Measurements from ENCODE around the gene CST3.
"Not testable (repeated sequence)": the region's sequence is repeated elsewhere in the genome, so short reads cannot be mapped to it uniquely, and the experiment has no call there.

CST3 gene, protein sequence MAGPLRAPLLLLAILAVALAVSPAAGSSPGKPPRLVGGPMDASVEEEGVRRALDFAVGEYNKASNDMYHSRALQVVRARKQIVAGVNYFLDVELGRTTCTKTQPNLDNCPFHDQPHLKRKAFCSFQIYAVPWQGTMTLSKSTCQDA

DNA sequence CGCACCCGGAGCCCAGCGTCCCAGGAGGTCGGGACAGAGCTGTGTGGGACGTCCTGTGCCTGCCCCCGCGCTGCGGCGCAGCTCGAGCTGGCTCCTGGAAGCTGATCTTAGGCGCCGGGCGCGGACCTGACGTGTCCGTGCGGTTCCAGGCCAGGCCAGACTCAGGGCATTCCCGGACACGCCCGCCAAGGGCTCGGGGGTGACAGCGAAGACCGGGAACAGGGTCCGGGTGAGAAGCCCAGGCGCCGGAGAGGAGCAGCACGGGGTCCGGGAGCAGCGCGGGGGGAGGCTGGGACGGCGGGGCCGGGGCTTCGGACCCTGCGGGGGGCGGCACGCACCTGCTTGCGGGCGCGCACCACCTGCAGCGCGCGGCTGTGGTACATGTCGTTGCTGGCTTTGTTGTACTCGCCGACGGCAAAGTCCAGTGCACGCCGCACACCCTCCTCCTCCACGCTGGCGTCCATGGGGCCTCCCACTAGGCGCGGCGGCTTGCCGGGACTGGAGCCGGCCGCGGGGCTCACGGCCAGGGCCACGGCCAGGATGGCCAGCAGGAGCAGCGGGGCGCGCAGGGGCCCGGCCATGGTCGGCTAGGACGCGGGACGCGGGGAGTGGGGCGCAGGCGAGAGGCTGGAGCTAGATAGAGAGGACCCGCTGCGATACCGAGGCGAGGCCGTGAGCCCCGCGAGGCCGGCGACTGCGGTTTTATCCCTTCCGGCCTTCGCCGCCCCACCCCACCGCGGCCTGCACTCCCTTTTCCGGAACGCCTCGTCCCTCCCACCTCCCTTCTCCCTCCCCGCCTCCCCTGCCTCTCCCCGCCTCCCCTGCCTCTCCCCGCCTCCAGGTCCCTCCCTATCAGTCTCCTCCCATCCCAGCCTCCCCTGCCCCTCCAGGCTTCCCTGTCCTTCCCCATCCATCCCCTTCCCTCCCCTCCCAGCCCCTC is at the start of gene CST3:
Gene CST3 (minus strand): TSS at position 674 of the 940 bp plus-strand sequence. CDS start 93 bp downstream, at position 581.
- no peak for DNase-seq

DNA sequence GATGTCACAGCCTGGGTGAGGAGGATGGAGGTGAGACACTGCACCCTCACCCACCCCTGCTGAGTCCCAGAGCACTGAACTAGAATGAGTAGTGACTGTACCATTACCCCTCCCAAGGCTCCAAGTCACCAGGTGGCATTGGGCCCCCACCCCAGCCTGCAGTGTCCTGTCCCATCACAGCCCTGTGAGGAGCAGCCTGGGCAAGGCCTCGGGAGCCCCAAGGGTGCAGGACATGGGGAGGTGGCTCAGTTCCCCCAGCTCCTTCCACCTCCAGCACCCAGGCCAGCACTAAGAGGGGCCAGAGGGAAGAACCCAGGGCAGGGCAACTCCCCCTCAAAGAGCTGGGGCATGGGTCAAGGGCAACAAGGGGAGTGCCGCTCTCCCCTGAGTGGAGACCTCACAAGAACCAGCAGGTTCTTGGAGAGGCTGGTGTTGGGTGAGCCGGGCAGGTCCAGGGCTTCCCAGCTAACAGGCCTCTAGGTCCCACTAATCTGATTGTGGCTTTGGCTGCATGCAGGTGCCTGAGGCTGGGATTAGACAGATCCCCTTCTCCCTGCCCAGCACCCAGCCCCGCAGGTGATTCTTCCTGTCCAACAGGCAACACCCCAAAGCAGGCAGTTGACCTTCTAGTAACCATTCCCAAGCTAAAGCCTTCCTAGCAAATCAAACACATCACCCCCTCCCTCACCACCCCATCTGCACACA is 48.4 kb upstream of the CST3 start:
- no peak for DNase-seq

DNA sequence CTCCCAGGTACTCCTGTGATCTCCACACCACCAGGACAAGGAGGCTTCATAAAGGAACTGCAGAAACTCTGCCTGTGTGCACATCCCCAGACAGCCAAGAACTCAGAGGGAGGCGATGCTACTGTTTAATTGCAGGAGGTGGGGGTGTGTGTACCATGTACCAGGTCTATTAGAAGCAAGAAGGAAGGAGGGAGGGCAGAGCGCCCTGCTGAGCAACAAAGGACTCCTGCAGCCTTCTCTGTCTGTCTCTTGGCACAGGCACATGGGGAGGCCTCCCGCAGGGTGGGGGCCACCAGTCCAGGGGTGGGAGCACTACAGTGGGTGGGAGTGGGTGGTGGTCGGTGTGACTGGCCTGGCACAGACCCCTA is 47.8 kb upstream of the CST3 start:
- DNase-seq = not testable (repeated sequence)

DNA sequence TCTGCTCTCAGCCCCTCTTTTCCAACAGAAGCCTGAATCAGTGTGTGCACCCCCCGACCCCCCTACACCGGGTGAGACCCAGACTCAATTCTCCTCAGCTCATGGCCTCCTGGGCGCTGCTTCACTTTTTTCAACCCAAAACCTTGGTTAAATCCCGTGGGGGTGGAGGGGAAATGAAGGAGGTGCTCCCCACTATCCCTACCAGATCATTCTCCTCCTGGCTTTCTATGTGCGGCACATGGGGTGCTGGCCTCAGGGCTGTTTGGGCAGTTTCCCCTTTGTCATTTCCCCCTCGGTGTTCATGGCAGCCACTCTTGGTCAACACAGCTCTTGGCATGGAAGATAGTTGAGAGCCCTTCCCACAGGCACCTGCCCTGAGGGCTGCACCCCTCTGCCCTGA is 46.5 kb upstream of the CST3 start:
- DNase-seq = no peak

DNA sequence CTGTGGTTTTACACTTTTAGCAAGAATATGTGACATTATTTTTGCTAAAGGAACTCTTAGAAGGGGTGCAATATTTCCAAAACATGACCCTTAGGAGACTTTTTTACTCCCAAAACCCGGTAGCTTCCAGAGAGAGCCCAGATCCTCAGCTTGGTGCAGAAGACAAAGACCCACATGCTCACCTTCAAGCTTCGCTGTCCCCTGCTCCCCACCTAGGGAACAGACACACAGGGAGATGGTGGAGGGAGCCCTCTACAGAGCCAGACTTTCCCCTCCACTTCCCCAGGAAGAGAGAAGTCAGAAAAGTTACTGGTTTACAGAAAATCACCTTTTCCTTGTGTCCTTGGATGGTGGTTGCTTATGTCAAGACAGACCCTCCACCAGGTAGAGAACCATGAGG is 46.1 kb upstream of the CST3 start:
- no peak for DNase-seq

DNA sequence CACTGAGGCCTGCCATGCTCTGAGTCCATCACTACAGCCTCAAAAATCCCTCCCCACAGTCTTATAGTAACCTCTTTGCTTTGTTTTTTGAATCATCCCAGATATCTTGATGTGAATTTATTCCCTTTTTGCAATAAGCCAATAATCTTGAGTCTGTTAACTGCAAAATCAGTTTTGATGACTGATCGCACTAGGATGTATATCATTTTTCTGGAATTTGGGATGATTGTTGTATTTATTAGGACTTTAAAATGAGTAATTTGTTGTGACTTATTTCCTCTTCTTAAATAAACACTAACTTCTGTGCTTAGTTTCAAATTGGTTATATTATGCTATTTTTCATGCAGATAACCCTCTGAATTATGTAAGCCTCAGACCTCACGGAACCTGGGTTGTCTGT is 45.5 kb upstream of the CST3 start:
- no peak for DNase-seq

DNA sequence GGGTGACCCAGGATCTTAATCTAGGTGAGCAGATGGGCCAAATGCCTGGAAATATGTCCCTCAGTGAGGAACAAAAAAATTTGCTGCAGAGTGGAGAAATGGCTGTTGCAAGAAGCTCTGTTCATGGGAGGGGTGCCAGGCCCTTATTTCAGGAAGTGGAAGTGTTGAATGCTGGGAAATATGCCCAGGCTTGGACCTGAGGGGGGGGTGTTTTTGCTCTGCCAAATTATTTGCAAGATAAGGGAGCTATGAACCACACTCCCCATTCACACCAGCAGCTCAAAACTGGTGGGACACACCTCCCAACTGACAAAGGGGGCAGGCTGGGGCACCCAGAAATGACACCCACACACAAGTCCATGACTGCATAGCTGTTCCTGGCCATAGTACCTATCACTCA is 42.4 kb upstream of the CST3 start:
- DNase-seq = no peak

DNA sequence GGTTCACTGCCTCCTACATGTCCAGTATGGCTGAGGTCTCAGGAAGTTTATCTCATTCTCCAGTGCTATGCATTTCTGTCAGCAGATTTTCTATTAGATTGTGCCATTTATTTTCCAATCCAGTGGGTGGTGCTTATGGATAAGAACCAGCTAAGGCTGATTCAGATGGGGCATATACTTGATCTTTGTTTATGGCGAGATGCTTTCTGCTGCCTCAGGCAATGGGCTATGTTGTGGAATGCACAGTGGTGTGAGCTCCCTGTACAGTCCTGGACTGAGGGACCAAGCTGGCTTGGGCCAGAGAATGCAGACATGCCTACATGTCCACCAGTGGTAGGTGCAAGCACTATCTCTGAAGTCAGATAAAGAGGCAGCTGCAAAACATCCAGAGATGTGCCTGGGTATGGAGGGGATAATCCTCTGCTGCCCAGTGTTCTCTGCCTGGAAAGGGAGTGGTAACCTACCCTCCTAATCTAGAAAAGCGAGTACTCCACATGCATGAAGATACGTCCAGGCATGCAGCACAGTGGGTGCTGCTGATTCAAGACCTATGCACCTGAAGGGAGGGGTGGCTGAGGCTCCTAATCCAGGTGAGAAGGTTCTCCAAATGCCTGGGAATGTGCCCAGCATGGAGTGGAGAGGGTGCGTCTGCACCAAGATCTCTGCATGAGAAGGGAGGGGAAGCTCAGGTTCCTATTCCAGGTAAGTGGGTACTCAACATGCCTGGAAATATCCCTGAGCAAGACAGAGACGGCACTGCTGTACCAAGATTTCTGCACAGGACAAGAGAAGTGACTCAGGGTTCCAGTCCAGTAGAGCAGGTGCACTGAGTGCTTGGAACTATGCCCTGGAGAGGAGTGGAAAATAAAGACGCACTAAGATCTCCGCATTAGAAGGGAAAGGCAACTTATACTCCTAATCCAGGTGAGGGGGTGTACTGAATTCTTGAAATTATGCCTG is 41.7 kb upstream of the CST3 start:
- DNase-seq = no peak

DNA sequence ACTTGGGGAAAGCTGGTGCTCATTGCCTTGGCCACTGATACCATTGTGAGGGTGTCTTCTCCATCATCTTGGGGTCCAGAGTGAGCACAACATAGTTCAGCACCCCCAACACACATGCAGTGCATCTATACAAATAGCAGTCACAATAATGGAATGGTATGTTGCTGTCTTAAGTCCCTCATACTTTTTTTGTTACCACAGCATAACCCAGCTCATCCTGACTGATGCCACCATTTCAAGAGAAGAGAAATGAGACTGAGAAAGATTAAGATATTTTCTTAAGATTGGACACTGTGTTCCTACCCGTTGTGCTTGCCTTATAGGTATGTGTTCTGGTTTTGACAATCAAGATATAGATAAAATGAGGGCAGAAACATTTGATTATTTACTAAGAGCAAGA is 35.5 kb upstream of the CST3 start:
- DNase-seq = no peak

DNA sequence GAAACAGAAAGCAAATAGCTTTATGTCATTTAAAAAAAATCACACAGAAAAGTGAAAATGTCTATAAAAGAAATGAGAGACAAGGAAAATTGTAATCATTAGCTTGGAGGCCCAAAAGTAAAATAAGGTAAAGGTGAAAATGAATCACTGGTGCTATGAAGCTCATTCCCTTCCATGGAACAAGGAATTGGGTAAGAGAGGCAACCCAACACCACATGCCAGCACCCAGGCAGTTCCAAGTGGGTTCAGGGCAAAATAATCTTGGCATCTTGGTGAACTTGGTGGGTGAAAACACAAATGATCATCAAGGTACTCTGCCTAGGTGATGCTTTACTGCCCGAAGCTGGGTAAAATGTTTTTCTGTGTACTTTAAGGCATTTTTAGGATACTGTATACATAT is 34.4 kb upstream of the CST3 start:
- DNase-seq = no peak

DNA sequence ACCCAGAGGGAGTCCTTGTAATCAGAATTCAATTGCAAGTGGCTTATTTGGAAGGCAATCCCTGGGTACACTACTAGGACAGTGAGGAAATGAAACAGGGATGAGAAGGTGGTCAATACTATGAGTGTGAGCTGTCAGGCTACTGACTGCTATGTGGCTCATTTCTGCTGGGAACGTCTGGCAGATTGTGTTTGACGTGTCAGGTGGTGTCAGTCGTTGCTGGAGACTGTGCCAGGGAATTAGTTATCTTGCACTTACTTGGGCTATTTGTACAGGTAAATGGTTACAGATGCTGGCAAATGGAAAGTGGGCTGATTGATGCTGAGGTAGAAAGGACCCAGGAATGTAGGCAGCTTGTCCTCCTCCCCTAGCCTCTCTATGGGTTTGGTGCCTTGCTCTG is 33.7 kb upstream of the CST3 start:
- DNase-seq = no peak

DNA sequence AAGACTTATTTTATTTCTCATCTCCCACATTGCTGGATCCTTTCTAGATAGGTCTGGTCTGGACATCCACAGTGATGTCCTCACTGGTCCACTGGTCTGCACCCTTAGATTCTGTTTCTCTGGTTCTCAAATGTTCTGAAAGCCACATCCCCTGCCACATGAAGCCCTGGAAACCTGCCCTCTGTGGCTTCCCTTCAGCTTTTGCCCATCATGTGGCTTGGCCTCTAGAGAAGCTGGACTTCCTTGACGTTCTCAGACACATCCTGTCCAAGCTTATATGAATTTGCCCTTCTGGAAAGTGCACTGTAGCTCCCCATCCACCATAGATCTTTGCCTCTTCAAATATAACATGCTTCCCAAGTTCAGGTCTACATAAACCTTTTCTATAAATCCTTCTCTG is 32.6 kb upstream of the CST3 start:
- DNase-seq = no peak

DNA sequence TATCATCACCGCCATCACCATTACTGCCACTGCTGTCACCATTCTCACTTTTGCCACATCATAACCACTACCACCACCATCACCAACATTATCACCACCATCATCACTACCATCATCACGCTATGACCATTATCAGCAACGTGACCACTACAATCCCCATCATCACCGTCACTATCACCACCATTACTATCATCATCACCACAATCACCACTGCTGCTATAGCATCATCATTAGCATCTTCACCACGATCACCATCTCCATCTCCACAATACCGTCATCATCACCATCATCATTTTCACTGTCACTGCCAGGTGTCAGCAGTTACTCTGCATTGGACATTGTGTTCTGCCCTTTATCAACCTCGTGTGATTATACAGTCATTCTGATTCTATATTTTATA is 32.1 kb upstream of the CST3 start:
- no peak for DNase-seq

DNA sequence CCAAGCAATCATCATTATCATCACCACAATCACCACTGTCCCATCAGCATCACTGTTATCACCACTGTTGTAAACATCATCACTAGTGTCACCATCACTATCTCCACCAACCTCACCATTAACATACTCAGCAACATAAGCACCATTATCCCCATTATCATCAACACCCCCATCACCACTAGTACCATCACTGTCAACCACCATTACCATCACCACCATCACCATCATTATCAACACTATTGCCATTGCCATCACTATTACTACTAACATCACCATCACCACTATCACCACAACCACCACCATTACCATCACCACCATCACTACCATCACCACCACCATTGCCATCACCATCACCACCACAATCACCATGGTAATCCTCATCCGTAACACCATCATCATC is 31.6 kb upstream of the CST3 start:
- DNase-seq = no peak

DNA sequence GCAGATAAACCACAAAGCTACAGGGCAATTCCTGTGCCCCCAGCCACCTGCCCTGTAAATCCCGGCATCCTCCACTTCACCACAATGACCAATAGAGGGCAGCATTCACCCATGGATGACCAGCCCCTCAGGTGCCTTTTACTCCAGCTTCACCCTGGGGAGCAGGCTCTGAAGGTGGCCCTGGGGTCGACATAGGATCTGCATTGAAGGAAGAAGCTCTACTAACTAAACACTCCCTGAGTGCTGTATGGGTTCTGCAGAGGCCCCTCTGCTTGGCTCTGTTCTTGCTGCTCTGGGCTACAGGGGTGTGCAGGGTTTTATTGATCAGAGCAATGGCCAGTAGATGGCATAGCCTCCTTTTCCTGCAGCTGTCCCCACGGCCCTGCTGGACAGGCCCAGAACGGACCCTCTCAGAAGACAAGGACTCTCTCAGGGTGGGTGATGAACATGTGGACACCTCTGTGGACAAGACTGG is 30.8 kb upstream of the CST3 start:
- peak; percentile 70 for DNase-seq

DNA sequence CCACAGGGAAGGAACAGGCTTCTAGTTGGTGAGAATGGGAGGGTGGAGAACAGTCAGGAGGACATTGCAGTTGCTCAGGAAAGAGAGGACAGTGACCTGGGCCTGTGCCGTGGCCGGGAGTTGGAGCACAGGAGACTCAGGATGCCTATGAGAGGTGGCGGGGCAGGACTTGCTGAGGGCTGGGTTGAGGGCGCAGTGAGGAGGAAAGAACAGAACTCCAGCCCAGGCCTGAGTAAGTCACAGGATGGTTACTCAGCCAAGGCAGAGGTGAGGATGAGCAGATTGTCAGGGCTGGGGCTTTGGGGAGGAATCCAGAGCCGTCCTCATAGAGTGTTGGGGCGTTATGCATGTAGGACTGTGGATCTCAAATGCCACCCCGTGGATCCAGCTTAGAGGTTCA is 29.9 kb upstream of the CST3 start:
- no peak for DNase-seq

DNA sequence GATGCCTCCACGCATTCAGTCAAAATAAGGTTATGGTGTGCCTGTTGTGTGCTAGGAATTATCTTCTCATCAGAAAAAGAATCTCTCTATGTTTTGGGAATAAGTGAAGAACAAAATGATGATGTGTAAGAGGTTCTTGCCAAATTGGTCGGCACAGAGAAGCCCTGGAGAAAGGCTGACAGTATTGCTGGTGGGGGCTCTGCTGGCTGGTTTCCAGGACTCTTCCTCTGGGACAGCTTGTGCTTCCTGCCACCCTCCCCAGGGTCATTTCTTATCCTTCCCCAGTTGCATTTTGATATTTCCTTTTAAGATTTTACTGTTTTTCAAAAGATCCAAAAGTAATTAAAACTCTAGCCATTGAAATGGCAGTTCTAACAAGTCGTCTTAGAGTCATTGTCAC is 28.9 kb upstream of the CST3 start:
- DNase-seq = no peak

DNA sequence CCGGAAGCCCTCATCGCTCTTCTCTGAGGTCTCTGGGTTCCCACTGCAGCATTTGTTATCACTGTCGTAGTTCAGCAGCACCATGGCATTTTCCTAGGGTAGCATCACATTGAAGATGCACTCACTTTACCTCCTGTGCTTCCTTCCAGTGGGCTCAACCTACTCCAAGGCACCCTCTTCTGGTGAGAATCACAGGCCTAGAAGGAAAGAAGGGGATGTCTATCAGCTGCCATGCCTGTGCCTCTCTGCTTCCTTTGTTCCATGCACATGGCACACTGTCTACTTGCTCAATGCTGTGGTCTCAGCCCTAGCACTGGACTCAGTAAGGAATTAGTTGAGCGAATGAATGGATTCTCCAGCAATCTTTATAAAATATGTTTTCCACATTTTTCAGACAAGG is 28.4 kb upstream of the CST3 start:
- no peak for DNase-seq

DNA sequence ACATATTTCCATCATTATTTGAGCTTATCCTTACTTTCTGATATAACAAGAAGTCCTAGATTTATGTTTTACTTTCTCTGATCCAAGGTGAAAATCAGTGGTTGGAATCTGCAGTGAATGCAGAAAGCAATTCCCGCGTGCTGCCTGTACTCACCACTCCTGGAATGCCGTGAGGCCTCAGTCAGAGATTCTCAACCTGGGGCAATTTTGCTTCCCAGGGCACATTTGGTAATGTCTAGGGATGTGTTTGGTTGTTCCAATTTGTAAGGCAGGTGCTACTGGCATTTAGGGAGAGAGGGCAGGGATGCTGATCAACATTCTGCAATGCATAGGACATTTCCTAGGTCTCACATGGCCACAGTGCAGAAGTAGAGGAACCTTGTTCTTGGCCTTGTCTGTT is 27.2 kb upstream of the CST3 start:
- DNase-seq = no peak

DNA sequence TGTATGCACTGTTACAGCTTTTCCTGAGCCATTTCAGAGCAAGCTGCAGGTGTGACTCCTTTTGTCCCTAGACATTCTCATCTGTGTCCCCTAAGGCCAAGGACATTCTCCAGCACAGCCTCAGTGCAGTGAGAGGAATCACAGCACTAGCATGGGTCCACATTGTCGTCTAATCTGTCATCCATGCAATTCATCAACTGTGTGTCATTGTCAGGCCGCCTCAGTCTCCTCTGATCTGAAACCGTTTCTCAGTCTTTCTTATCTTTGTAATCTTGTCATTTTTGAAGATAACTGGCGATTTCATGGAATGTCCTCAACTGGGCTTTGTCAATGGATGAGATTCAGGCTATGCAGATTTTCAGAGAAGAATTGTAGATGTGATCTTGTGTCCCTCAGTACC is 26.3 kb upstream of the CST3 start:
- not testable (repeated sequence) for DNase-seq

DNA sequence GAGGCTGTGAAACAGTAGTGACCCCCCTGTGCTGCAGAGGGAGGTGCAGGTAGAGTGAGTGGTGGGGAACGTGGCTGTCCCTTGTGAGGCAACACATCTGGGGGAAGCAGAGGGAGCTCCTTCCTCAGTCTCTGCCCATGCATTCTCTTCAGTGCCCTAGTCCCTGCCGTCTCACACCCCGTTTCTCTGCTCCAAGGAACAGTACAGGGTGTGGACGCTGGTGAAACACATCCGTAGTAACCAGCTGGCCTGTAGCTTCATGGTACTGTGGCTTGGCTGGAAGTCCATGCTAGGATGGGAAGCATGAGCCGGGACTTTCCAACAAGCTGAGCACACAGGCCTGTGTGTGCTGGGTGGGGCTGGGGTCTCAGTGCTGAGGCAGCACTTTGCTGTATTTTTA is 25.4 kb upstream of the CST3 start:
- no peak for DNase-seq

DNA sequence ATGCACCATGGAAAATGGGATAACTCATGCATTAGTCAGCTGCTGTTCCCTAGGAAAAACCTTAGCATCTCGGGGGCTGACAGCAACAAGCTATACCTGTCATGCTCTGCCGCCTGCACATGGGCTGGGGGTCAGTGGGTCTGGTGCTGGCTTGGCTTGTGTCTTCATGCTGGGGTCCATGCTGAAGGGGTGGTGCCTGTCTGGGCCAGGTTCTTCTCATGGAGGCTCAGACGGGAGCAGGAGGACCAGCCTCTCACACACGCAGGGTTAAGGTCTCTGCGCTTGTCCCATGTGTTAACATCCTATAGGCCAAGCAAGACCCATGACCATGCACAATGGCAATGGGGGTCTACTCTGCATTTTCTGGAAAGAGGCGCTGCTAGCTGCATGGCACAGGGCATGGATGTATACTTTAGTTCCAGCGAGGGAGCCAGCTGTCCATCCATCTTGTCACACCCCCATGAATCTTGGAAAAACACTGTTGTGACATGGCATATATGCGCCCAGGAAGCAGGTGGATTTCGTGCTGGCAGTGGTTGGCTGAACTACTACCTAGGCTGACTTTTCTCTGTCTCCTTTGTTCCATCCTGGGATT is 24.6 kb upstream of the CST3 start:
- no peak for DNase-seq
